ENCODE measurements around the gene ZNF415.
"Not testable (repeated sequence)": the region's sequence is repeated elsewhere in the genome, so short reads cannot be mapped to it uniquely, and the experiment has no call there.

The ZNF415 gene

DNA sequence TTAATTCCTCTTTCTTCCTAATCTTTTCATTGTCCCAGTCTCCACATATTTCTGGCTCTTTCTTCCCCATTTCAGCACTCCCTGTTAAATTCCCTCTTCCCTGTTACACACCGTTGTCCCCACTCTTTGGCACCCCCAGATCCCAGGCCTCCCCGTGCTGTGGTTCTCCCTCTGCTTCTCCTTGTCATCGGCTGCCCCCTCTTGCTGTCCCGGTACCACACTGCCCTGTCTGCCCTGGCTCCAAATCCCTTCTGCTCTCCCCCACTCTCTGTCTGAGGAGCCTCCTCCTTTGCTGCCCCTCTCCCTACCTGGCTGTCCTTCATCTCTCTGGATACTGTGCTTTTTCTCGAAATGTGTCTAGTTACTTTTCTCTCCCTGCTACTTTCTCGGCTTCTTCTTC lies 983 bp downstream of the ZNF415 start:
- TF ChIP-seq, protein P1, sequence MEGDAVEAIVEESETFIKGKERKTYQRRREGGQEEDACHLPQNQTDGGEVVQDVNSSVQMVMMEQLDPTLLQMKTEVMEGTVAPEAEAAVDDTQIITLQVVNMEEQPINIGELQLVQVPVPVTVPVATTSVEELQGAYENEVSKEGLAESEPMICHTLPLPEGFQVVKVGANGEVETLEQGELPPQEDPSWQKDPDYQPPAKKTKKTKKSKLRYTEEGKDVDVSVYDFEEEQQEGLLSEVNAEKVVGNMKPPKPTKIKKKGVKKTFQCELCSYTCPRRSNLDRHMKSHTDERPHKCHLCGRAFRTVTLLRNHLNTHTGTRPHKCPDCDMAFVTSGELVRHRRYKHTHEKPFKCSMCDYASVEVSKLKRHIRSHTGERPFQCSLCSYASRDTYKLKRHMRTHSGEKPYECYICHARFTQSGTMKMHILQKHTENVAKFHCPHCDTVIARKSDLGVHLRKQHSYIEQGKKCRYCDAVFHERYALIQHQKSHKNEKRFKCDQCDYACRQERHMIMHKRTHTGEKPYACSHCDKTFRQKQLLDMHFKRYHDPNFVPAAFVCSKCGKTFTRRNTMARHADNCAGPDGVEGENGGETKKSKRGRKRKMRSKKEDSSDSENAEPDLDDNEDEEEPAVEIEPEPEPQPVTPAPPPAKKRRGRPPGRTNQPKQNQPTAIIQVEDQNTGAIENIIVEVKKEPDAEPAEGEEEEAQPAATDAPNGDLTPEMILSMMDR (IDR thresholded peaks at IDR 0.05; ENCODE audit: borderline replicate concordance, control extremely low read depth, extremely low read depth, insufficient read depth, missing control alignments), result no peak
- no peak for DNase-seq (ENCODE audit: low spot score)
- in situ Hi-C loops (cut with MboI; ENCODE audit: low sequenced_read_pairs, unreplicated experiment), result no loop called here

DNA sequence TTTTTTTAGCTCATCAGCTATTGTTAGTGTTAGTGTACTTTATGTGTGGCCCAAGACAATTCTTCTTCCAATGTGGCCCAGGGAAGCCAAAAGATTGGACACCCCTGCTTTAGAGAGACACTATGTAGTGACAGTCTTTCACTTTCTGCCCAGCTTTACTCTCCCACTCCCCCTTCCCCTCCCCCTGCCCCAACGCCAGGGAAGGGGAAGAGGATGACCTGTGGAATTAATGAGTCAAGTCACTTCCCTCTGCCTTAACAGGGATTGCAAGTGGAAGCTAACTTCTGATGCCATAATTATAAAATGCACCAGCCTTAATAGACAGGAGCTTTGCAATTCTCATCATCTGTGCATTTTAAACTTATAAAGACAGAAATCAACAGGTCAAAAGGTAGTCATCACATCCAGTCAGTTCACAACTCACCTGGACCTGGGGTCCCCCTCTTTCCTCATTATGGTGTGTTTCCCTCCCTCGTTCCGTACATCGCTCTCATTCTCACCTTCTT lies 1.6 kb downstream of the ZNF415 start:
- DNase-seq (ENCODE audit: low spot score), result no peak
- in situ Hi-C loops (cut with MboI; ENCODE audit: low sequenced_read_pairs, unreplicated experiment), result no loop called here
- TF ChIP-seq, protein P1 (IDR thresholded peaks at IDR 0.05; ENCODE audit: borderline replicate concordance, control extremely low read depth, extremely low read depth, insufficient read depth, missing control alignments), result no peak

DNA sequence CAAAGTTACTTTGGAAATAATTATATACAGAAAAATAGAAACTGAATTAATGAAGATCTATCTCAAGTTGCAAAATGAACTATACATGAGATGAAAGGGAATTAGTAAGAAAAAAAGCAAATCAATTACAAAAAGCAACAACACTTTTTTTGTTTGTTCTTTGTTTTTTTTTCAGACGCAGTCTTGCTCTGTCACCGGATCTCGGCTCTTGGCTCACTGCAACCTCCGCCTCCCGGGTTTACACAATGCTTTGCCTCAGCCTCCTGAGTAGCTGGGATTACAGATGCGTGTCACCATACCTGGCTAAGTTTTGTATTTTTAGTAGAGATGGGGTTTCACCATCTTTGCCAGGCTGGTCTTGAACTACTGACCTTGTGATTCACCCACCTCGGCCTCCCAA lies 2.2 kb downstream of the ZNF415 start:
- in situ Hi-C loops (cut with MboI; ENCODE audit: low sequenced_read_pairs, unreplicated experiment), result no loop called here
- TF ChIP-seq, protein P1 (IDR thresholded peaks at IDR 0.05; ENCODE audit: borderline replicate concordance, control extremely low read depth, extremely low read depth, insufficient read depth, missing control alignments), result no peak
- no peak for DNase-seq (ENCODE audit: low spot score)

DNA sequence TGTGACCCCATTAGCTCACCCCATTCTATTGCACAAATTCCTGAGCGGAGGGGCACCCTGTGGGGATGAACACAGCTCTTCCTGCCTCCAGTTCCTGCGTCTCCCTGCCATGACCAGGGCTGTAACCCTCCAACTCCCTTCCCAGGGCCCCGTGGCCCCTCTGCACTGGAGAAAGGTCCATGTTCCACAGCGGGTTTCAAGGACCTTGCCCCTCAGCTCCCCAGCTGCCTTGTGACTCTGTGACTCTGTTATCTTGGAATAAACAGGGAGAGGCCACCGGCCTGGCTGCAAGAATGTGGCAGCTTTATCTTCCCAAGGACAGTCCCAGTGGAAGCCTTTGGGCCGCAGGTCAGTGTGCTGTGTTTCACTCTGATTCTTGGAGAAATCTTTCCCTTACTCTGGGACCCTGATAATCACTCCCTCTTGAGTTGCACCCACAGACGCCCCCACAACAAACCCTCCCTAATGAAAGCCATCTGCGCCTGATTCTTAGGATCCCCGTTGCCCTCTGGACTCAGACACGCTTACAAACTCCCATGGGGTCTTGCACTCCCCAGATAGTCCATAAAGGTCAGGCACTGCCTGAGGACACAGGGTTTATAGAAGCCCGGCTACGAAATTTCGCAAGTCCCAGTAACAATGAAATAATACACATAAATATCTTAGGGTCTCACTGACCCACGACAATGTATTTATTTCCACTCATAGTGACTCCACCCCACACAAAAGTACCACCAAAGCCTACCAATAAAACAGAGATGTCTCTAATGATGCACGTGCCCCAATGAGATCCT lies 5.8 kb downstream of the ZNF415 start:
- DNase-seq (ENCODE audit: low spot score); in situ Hi-C loops (cut with MboI; ENCODE audit: low sequenced_read_pairs, unreplicated experiment): not testable (repeated sequence)

DNA sequence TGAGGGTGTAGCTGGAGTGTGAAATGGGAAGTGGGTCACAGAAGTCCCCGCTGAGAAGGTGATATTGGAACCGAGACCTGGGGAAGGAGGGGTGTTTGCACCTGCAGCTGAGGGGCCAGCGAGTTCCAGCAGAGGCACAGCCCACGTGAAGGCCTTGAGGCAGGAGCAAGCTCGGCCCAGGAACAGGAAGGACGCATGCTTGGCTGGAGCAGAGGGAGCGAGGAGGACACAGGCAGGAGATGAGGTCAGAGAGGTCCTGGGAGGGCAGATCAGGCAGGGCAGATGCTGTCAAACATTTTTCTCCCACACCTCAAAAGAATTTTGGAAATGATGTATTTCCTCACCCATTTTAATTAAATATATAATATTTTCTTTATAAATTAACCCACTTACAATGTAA lies 9.3 kb downstream of the ZNF415 start:
- TF ChIP-seq, protein P1 (IDR thresholded peaks at IDR 0.05; ENCODE audit: borderline replicate concordance, control extremely low read depth, extremely low read depth, insufficient read depth, missing control alignments), result no peak
- no peak for DNase-seq (ENCODE audit: low spot score)
- in situ Hi-C loops (cut with MboI; ENCODE audit: low sequenced_read_pairs, unreplicated experiment), result no loop called here

DNA sequence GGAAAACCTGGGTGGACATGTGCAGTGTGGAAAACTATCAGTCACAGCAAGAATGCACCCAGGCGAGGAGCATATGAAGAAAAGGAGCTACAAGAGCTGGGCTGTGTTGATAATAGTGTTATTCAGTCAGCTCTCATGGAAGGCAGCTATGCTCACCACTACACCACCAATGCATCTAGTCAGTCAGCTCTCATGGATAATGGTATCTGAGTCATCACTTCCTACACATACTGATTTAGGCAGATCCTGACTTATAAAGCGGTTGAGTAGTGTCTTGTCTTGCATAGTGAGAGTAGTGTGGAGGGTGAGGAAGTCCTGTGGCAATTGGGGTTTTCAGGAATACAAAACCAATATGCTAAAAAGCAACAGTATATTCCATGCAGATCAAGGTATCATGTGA lies 20.4 kb downstream of the ZNF415 start:
- no peak for DNase-seq (ENCODE audit: low spot score)
- in situ Hi-C loops (cut with MboI; ENCODE audit: low sequenced_read_pairs, unreplicated experiment), result no loop called here
- TF ChIP-seq, protein P1 (IDR thresholded peaks at IDR 0.05; ENCODE audit: borderline replicate concordance, control extremely low read depth, extremely low read depth, insufficient read depth, missing control alignments), result no peak

DNA sequence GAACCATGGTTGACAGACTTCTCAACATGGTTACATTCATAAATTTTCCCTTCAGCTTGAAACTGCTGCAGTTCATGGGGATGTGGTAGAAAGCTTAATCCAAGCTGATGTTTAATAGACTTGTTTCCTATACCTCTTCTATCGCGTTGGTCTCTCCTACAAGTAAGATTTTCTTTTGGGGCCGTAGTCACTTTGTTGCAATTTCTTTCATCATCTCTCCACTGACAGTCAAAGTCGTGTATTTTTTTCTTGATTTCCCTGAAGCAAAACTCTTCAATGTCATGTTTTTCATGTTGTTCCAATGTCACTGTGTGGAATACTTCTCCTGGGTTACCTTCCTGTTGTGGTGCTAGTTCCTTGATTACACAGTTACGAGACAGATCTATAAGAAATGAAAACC lies 23.2 kb downstream of the ZNF415 start:
- TF ChIP-seq, protein P1 (IDR thresholded peaks at IDR 0.05; ENCODE audit: borderline replicate concordance, control extremely low read depth, extremely low read depth, insufficient read depth, missing control alignments), result no peak
- in situ Hi-C loops (cut with MboI; ENCODE audit: low sequenced_read_pairs, unreplicated experiment), result no loop called here
- no peak for DNase-seq (ENCODE audit: low spot score)
